ENCODE results near the gene ANKRD17. TPM values are rescaled to one million over a fixed set of nuclear protein-coding genes. Genes with fewer than 3 reads are reported as not detected.

Gene ANKRD17
- polyA plus RNA-seq, 1 of the 3 experiments (the other 2 are of a cell fraction): 25.6 TPM

DNA sequence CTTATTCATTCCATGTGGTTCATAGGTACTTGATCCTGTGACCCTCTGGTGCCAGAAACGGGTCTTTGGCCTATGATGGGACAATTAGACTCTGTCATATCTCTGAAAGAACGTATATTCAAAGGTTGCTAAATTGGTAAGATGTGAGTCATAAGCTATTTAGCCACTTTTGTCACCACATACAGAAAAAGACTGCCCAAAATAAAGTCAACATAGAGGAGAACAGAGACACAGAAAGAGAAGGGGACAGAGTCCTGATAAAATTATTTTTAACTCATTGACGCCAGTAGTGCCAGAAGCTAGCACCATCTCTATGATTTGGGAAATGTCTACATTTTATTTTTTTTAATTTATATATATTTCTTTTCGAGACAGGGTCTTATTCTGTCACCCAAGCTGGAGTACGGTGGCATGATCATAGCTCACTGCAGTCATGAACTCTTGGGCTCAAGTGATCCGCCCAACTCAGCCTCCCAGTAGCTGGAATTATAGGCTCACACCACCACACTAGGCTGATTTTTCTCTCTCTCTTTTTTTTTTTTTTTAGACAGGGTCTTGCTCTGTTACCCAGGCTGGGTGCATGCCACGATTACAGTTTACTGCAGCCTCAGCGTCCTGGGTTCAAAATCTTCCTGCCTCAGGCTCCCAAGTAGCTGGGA, 96.9 kb downstream of the ANKRD17 start:
- no peaks in the 10 kb centered on the region for H3F3A ChIP-seq (replicated peaks; ENCODE audit: insufficient read depth)
- H3K9me3 ChIP-seq: peaks cover 8% of the 10 kb centered on the region; the same call in 1 of the 2 replicates
- no peak for DNase-seq
- H3K9me2 ChIP-seq: no peaks in the 10 kb centered on the region; the same call in 1 of the 2 replicates
- H3K4me3 ChIP-seq (ENCODE audit: low read depth in 2 of 2, low read length in 1 of 2): no peak overlapping the region
- H3K4me1 ChIP-seq (ENCODE audit: control insufficient read depth in 1 of 2, insufficient read depth in 2 of 2, low read depth in 1 of 2, low read length in 1 of 2): no peaks in the 10 kb centered on the region
- TF ChIP-seq MXI1 (IDR thresholded peaks at IDR 0.05; ENCODE audit: low read depth, low read length) (no peak), GABPA (IDR thresholded peaks at IDR 0.05; ENCODE audit: low read depth) (no peak), TEAD4 (IDR thresholded peaks at IDR 0.05; ENCODE audit: borderline replicate concordance, insufficient read depth) (no peak)
- H3K36me3 ChIP-seq (replicated peaks in 1 of 2; ENCODE audit: control insufficient read depth in 1 of 2, insufficient read depth in 2 of 2, low read length in 1 of 2): peaks cover 47 to 62% of the 10 kb centered on the region in 2 experiments
- ChIA-PET CTCF (interaction anchor here (1.3 to 2.2 kb wide), 2 partner anchors 34 to 96 kb away, joined by 5 to 9 read pairs; no protein-coding TSS in a partner anchor), POLR2A (no interaction called here)
- H2AFZ ChIP-seq (ENCODE audit: low read depth): no peak overlapping the region
- no peaks in the 10 kb centered on the region for H3K27me3 ChIP-seq (ENCODE audit: insufficient read depth)
- WGBS (ENCODE audit: low lambda C conversion rate): 94% methylated on average over 8 of the region's 8 CpGs
- H3K9ac ChIP-seq: no peak overlapping the region
- H3K79me2 ChIP-seq (ENCODE audit: insufficient read depth): peaks cover 72% of the 10 kb centered on the region
- H3K4me2 ChIP-seq: no peak overlapping the region
- H4K20me1 ChIP-seq (ENCODE audit: insufficient read depth): no peaks in the 10 kb centered on the region
- no peak overlapping the region for H3K27ac ChIP-seq (ENCODE audit: low read depth in 2 of 2, low read length in 1 of 2)

- no peak overlapping the region for H3K4me2 ChIP-seq
- no peaks in the 10 kb centered on the region for H3K9me3 ChIP-seq
- H3K9me2 ChIP-seq: no peaks in the 10 kb centered on the region
- H3K36me3 ChIP-seq (replicated peaks in 1 of 2; ENCODE audit: control insufficient read depth in 1 of 2, insufficient read depth in 2 of 2, low read length in 1 of 2): peaks cover 47 to 49% of the 10 kb centered on the region in 2 experiments
- no peak overlapping the region for H3K9ac ChIP-seq
- H2AFZ ChIP-seq (ENCODE audit: low read depth): no peak overlapping the region
- WGBS (ENCODE audit: low lambda C conversion rate): 99% methylated on average over 3 of the region's 3 CpGs
- H4K20me1 ChIP-seq (ENCODE audit: insufficient read depth): no peaks in the 10 kb centered on the region
- peaks cover 43% of the 10 kb centered on the region for H3K79me2 ChIP-seq (ENCODE audit: insufficient read depth)
- H3K4me1 ChIP-seq (ENCODE audit: control insufficient read depth in 1 of 2, insufficient read depth in 2 of 2, low read depth in 1 of 2, low read length in 1 of 2): no peaks in the 10 kb centered on the region
- H3F3A ChIP-seq (replicated peaks; ENCODE audit: insufficient read depth): no peaks in the 10 kb centered on the region
- ChIA-PET CTCF (no interaction called here), POLR2A (no interaction called here)
- no peak overlapping the region for H3K4me3 ChIP-seq (ENCODE audit: low read depth in 2 of 2, low read length in 1 of 2)
- H3K27ac ChIP-seq (ENCODE audit: low read depth in 2 of 2, low read length in 1 of 2): no peak overlapping the region
- no peak for DNase-seq
- no peaks in the 10 kb centered on the region for H3K27me3 ChIP-seq (ENCODE audit: insufficient read depth)
- no peak for TF ChIP-seq RAD21 (IDR thresholded peaks at IDR 0.05; ENCODE audit: low read length)
- no peak for TF ChIP-seq TAF1 (IDR thresholded peaks at IDR 0.05; ENCODE audit: borderline replicate concordance, low read depth, low read length)
- no peak for TF ChIP-seq PBX3 (IDR thresholded peaks at IDR 0.05)
- TF ChIP-seq, protein P1, sequence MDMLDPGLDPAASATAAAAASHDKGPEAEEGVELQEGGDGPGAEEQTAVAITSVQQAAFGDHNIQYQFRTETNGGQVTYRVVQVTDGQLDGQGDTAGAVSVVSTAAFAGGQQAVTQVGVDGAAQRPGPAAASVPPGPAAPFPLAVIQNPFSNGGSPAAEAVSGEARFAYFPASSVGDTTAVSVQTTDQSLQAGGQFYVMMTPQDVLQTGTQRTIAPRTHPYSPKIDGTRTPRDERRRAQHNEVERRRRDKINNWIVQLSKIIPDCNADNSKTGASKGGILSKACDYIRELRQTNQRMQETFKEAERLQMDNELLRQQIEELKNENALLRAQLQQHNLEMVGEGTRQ (IDR thresholded peaks at IDR 0.05; ENCODE audit: borderline replicate concordance, low read depth, low read length): no peak
- no peak for TF ChIP-seq TCF12 (IDR thresholded peaks at IDR 0.05)
- no peak for TF ChIP-seq RXRA (IDR thresholded peaks at IDR 0.05; ENCODE audit: borderline replicate concordance, low read depth)
- no peak for TF ChIP-seq SMC3 (IDR thresholded peaks at IDR 0.05; ENCODE audit: low read depth, low read length)
- TF ChIP-seq REST (IDR thresholded peaks at IDR 0.05; ENCODE audit: low read depth, low read length): no peak
- no peak for TF ChIP-seq JUND (IDR thresholded peaks at IDR 0.05)
- TF ChIP-seq CTCF (IDR thresholded peaks at IDR 0.05): no peak
- TF ChIP-seq EZH2phosphoT487 (IDR thresholded peaks at IDR 0.05; ENCODE audit: borderline replicate concordance, low read depth): no peak
- TF ChIP-seq RFX5 (IDR thresholded peaks at IDR 0.05; ENCODE audit: low read length): no peak
- TF ChIP-seq ZBTB33 (IDR thresholded peaks at IDR 0.05; ENCODE audit: borderline replicate concordance, low read depth): no peak
- TF ChIP-seq FOXM1 (IDR thresholded peaks at IDR 0.05; ENCODE audit: low read depth): no peak
- no peak for TF ChIP-seq SIN3A (IDR thresholded peaks at IDR 0.05; ENCODE audit: borderline replicate concordance, low read depth, low read length)
These were observed 102.2 kb downstream of the ANKRD17 start for GRCh38 chr4:73156394-73156793.

Measured in SK-N-SH (cell line).